Activated CD8-positive, alpha-beta memory T cell treated with anti-CD3 and anti-CD28 coated beads, Interleukin-2, amount 50 U/mL, for 24 hours (primary cell): ENCODE results near the gene CCDC78.
"Not testable (repeated sequence)": the region's sequence is repeated elsewhere in the genome, so short reads cannot be mapped to it uniquely, and the experiment has no call there.

ENCODE experiments used
- DNase-seq: peaks from one replicate; pipeline ENCODE4 v3.0.0-alpha.2; 2020; ENCODE audit errors: extremely low read depth

CCDC78 gene

GRCh38 chr16:724188-725040 lies 1.8 kb downstream of the CCDC78 start:
- DNase-seq: no peak

GRCh38 chr16:723695-724094 lies 2.5 kb downstream of the CCDC78 start:
- no peak for DNase-seq

GRCh38 chr16:722835-723633 lies 3.2 kb downstream of the CCDC78 start:
- DNase-seq: no peak

- no peak for DNase-seq
Measured at GRCh38 chr16:721765-722540, 4.3 kb downstream of the CCDC78 start.

GRCh38 chr16:720990-721764 lies 5.1 kb downstream of the CCDC78 start, which contains the start of gene ANTKMT:
ANTKMT (plus strand) TSS chr16:721146; CDS start chr16:721275, 129 bp downstream.
- DNase-seq: peak; percentile 27

- no peak for DNase-seq
Measured at GRCh38 chr16:720447-720989, 5.7 kb downstream of the CCDC78 start.

GRCh38 chr16:719815-720446 lies 6.3 kb downstream of the CCDC78 start:
- DNase-seq: no peak

GRCh38 chr16:718922-719321 lies 7.3 kb downstream of the CCDC78 start:
- no peak for DNase-seq

GRCh38 chr16:718389-718788 lies 7.9 kb downstream of the CCDC78 start:
- no peak for DNase-seq

- no peak for DNase-seq
Measured at GRCh38 chr16:717450-718245, 8.6 kb downstream of the CCDC78 start.

GRCh38 chr16:716768-717325 lies 9.4 kb downstream of the CCDC78 start:
- no peak for DNase-seq

GRCh38 chr16:716200-716568 lies 10.1 kb downstream of the CCDC78 start:
- no peak for DNase-seq

- no peak for DNase-seq
Measured at GRCh38 chr16:715477-716199, 10.6 kb downstream of the CCDC78 start.

GRCh38 chr16:714558-715476 lies 11.4 kb downstream of the CCDC78 start, which contains the start of gene METRN:
METRN (plus strand) TSS chr16:715118; CDS start chr16:715290, 172 bp downstream.
- DNase-seq: peak; percentile 54

GRCh38 chr16:714079-714478 lies 12.2 kb downstream of the CCDC78 start:
- DNase-seq: no peak

- DNase-seq: not testable (repeated sequence)
Measured at GRCh38 chr16:712740-713250, 13.4 kb downstream of the CCDC78 start.
